ENCODE results near the gene CCDC57. TPM values are rescaled to one million over a fixed set of nuclear protein-coding genes. Genes with fewer than 3 reads are reported as not detected.

Gene CCDC57
- total and polyA plus RNA-seq, 2 experiments from 2014 or later, result 46.2 to 53.5 TPM

DNA sequence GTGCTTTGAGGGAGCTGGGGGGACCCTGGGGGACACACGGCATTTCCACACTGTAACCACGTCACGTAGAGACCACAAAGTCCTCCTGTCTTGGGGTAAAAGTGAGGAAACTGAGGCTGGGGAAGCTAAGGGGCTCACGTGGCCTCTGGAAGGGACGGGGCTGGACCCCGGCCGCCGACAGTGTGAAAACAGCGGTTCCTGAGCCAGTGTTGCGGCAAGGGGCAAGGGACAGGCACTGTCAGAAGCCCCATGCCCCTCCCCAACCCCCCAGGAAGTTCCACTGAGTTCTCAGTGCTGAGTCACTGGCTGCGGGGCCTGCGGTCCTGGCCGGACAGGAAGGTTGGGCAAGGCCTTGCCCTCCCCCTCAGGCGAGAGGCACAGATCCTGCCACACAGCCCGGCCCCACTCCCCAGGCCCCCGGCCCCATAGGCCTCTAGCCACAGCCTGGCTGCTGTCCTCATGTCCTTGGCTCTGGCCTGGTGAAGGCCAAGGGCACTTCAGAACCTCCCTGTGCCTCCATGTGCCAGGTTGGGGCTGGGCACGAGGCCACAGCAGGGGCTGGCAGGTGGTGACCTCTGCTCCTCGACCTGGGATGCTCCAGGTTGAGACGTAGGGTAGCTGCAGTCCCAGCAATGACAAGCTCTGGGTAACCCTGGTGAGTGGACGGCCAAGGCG lies 5.0 kb upstream of the CCDC57 start:
- H3K9me3 ChIP-seq (ENCODE audit: low read depth), result no peaks in the 10 kb centered on the region
- H3K27ac ChIP-seq, result no peak overlapping the region
- no peaks in the 10 kb centered on the region for H3K36me3 ChIP-seq
- H3K27me3 ChIP-seq, result no peaks in the 10 kb centered on the region
- no peak overlapping the region for H3K4me3 ChIP-seq
- no peaks in the 10 kb centered on the region for H3K4me1 ChIP-seq (ENCODE audit: low read depth)
- peak in 1 of 2 donors; percentile 96 for DNase-seq (ENCODE audit: low read depth in 1 of 2, low spot score in 1 of 2)
- TF ChIP-seq, protein P1, sequence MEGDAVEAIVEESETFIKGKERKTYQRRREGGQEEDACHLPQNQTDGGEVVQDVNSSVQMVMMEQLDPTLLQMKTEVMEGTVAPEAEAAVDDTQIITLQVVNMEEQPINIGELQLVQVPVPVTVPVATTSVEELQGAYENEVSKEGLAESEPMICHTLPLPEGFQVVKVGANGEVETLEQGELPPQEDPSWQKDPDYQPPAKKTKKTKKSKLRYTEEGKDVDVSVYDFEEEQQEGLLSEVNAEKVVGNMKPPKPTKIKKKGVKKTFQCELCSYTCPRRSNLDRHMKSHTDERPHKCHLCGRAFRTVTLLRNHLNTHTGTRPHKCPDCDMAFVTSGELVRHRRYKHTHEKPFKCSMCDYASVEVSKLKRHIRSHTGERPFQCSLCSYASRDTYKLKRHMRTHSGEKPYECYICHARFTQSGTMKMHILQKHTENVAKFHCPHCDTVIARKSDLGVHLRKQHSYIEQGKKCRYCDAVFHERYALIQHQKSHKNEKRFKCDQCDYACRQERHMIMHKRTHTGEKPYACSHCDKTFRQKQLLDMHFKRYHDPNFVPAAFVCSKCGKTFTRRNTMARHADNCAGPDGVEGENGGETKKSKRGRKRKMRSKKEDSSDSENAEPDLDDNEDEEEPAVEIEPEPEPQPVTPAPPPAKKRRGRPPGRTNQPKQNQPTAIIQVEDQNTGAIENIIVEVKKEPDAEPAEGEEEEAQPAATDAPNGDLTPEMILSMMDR (IDR thresholded peaks at IDR 0.05; ENCODE audit: low read depth, low read length), result no peak

DNA sequence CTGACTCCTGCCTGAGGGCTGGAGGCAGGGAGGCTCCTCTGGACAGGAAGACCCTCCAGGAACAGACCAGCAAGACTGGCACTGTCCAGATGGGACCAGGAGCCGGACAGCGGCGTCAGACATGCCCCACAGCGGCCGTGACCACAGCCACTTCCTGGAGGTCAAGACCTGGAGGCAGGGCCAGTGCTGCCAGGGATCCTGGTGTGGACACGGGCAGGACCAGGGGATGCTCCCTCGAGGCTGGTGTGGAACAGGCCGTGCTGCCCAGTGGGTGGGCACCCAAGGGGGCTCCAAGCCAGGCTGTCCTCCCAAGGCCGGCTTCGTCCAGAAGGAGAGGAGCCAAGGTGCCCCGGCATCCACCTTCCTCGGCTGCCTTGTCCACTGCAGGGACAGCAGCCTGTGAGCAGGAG lies 4.5 kb upstream of the CCDC57 start:
- TF ChIP-seq, protein P1 (IDR thresholded peaks at IDR 0.05; ENCODE audit: low read depth, low read length), result no peak
- Histone ChIP-seq H3K4me3 (no peak overlapping the region), H3K27ac (no peak overlapping the region), H3K36me3 (no peaks in the 10 kb centered on the region), H3K9me3 (ENCODE audit: low read depth) (no peaks in the 10 kb centered on the region), H3K4me1 (ENCODE audit: low read depth) (no peaks in the 10 kb centered on the region), H3K27me3 (no peaks in the 10 kb centered on the region)
- DNase-seq (ENCODE audit: low read depth in 1 of 2, low spot score in 1 of 2), result peak in 1 of 2 donors; percentile 54

DNA sequence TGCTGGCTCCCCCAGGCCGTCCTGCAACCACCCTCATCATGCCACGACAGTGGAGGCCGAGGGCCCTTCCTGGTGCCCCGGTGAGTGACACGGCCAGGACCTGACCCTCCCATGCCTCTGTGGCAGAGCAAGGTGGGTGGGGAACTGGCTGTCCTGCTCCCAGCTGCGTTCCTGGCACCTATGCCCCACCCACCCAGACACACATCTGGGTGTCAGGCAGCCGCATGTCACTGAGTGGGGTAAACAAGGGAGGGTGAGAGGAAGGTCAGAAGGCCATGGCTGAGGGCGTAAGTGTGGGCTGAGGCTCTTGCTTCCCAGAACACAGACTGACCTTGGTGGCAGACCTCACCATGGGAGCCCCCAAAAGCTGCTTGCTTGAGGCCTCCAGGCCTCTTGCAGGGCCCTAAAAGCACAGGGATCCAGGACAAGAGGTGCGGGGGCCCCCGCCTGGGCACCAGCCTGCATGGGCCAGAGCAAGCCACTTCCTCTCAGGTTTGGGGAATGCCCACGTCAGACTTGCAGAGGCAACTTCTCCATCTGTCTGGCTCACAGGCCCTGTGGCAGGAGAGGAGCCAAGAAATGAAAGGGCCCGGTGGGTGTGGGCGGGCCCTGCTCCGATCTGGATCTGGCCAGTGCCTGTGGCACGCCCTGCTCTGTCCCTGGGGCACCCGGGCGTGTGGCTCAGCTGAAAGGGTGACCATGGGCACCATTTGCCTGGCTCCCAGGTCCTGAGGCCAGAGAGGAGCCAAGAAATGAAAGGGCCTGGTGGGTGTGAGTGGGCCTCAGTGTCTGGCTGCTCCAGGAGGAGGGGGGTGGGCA lies 3.9 kb upstream of the CCDC57 start:
- DNase-seq (ENCODE audit: low read depth in 1 of 2, low spot score in 1 of 2), result peak in 1 of 2 donors; percentile 87
- H3K27ac ChIP-seq, result no peak overlapping the region

DNA sequence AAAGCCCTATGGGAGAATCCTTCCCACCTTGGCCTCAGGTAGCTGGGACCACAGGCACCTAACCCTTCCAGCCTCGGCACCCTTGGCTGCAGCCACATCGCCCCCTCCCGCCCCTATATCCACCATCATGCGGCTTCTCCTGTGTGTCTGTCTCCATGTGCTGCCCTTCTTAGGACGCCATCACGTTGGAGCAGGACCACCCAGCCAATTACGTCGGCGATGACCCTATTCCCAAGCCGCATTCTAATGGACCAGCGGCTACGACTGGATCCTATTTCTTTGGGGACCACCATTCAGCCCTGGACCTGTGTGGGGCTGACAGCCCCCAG lies 3.3 kb upstream of the CCDC57 start:
- DNase-seq (ENCODE audit: low read depth in 1 of 2, low spot score in 1 of 2), result no peak
- TF ChIP-seq, protein P1 (IDR thresholded peaks at IDR 0.05; ENCODE audit: low read depth, low read length), result no peak
- no peaks in the 10 kb centered on the region for H3K9me3 ChIP-seq (ENCODE audit: low read depth)
- peaks cover 6% of the 10 kb centered on the region for H3K4me1 ChIP-seq (ENCODE audit: low read depth)
- H3K27me3 ChIP-seq, result no peaks in the 10 kb centered on the region
- no peak overlapping the region for H3K27ac ChIP-seq
- H3K4me3 ChIP-seq, result no peak overlapping the region
- H3K36me3 ChIP-seq, result no peaks in the 10 kb centered on the region

More for the DNA sequence above, 3.9 kb upstream of the CCDC57 start:
- H3K27me3 ChIP-seq, result no peaks in the 10 kb centered on the region
- H3K36me3 ChIP-seq, result no peaks in the 10 kb centered on the region
- H3K4me3 ChIP-seq, result no peak overlapping the region
- no peaks in the 10 kb centered on the region for H3K9me3 ChIP-seq (ENCODE audit: low read depth)
- peaks cover 6% of the 10 kb centered on the region for H3K4me1 ChIP-seq (ENCODE audit: low read depth)
- TF ChIP-seq, protein P1 (IDR thresholded peaks at IDR 0.05; ENCODE audit: low read depth, low read length), result no peak

DNA sequence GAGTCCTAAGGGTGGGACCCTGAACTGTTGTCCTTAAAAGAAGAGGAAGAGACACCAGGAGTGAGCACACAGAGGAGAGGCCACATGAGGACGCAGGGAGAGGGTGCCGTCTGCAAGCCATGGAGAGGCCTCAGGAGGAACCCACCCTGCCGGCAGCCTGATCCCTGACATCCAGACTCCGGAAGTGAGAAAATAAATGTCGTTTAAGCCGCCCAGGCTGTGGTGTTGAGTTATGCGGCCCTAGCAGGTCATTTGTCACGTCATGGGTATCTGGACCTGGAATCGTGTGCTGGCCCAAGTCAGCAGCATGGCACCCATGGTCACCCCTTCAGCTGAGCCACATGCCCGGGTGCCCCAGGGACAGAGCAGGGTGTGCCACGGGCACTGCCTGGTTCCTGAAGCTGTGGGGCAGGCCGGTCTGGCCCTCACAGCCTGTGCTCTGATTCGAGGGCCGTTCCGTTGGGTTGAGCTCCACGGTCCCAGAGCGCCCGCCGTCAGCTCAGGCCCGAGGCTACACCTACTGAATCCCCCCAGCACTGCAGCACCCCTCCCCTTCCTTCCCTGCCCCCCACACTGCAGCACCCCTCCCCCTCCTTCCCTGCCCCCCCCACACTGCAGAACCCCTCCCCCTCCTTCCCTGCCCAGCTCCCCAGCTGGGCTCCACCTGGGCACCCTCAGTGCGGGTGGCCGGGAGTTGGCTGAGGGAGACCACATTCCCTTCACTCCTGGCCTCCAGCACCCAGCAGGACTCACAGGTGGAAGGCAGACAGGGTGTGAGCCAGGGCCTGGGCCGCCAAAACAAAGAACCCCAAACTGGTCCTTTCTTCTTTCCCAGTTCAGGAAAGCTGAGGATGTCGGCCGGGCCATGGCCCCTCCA lies 2.7 kb upstream of the CCDC57 start:
- TF ChIP-seq, protein P1 (IDR thresholded peaks at IDR 0.05; ENCODE audit: low read depth, low read length), result no peak
- H3K9me3 ChIP-seq (ENCODE audit: low read depth), result no peaks in the 10 kb centered on the region
- H3K4me3 ChIP-seq, result no peak overlapping the region
- peaks cover 6% of the 10 kb centered on the region for H3K4me1 ChIP-seq (ENCODE audit: low read depth)
- H3K27ac ChIP-seq, result no peak overlapping the region
- no peaks in the 10 kb centered on the region for H3K36me3 ChIP-seq
- peak in 1 of 2 donors; percentile 34 for DNase-seq (ENCODE audit: low read depth in 1 of 2, low spot score in 1 of 2)
- no peaks in the 10 kb centered on the region for H3K27me3 ChIP-seq
